GM21447 (cell line): ENCODE results near the gene CHSY1.
A peak's percentile ranks its signal among the peaks of the same experiment; 100 is the strongest.
"Not testable (repeated sequence)": the region's sequence is repeated elsewhere in the genome, so short reads cannot be mapped to it uniquely, and the experiment has no call there.

Source experiments
- ATAC-seq: cut with Tn5 transposase; IDR thresholded peaks from one replicate; pipeline ENCODE4 v1.9.1; 2021; ENCODE audit not compliant: unreplicated experiment

Gene CHSY1

DNA sequence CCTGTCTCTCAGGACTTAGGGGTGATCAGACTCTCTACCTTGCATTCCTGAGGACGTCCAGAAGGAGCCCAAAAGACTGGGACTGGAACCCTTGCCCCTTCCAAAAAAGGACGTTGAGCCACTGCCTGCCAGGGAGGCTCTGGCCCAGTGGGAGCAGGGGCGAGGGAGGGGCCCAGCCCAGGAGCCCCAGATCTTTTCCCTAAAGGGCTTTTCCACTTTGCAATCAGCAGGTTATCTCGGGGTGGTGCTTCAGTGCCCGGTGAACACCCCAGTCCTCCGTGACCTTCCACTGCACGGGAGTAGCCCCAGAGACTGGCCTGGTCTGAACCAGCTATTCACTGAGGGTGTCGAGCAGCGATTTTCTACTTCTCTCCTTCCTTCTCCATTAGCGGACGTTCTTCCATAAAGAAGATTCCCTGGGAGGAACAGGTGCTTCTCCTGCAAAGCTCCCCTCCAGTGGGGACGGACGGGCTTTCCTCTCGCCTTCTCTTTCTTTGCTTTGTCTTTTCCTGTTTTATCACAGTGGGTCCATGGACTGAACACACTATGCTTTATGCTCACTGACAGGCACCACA is 113.7 kb downstream of the CHSY1 start:
- no peak for ATAC-seq

DNA sequence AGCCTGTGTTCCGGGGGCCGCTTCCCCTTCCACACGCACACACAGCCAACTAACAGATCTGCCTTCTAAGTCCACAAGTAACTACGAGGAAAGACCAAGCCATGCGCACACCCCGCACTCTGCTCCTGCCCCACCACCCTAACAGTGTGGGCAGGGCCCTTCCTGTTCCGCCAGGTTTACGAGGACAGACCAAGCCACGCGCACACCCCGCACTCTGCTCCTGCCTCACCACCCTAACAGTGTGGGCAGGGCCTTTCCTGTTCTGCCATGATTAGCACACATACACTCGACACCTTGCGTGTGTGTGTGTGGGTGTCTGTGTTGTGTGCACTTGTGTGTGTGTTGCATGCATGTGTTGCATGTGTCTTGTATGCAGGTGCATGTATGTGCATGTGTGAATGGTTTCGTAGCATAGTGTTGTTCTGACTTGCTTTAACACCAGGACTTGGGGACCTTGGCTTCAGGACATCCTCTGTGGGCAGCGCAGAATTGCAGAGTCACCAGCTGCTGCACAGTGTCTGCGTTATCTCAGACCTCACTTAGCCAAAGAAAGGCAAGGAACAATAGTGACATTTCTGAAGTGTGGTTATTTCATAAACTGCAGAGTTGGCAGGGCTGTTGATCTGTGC is 114.4 kb downstream of the CHSY1 start:
- ATAC-seq: no peak

DNA sequence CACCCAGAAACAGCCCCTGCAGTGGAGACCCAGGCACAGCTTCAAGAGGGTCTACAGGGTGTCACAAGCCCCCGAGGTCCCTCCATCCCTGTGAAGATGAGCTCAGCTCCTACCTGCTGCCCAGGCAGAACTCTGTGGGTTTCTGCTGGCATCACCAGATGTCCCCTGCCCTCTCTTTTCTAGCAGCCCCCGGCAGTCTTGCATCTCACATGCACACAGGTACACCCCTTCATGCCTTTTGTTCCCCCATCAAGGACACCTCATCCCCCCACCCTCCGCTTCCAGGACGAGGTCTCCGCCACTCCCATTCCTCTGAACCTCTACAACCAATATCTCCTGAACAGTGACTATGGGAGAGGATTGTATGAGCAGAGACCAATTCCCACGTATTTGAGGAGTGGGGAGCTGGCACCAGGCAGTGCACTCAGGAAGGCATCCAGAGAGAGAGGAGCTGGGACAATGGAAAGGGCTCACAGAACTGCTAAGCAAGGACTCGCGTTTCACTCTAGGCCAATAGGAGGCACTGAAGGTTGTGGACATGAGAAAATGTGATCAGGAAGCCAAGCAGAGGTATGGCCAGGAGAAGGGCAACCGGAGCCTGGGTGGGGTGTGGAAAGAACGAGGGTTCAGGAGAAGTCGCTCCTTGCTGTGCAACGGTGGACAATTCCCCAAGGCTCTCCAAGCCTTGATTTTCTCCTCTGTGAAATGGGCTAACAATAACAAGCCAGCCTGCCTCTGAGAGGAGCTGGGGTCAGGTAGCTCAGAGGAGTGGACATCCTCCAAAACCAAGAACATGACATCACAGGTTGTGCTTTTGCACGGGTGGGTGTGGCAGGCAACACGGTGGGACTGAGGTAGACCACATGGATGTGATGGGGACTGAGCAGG is 115.2 kb downstream of the CHSY1 start:
- no peak for ATAC-seq

DNA sequence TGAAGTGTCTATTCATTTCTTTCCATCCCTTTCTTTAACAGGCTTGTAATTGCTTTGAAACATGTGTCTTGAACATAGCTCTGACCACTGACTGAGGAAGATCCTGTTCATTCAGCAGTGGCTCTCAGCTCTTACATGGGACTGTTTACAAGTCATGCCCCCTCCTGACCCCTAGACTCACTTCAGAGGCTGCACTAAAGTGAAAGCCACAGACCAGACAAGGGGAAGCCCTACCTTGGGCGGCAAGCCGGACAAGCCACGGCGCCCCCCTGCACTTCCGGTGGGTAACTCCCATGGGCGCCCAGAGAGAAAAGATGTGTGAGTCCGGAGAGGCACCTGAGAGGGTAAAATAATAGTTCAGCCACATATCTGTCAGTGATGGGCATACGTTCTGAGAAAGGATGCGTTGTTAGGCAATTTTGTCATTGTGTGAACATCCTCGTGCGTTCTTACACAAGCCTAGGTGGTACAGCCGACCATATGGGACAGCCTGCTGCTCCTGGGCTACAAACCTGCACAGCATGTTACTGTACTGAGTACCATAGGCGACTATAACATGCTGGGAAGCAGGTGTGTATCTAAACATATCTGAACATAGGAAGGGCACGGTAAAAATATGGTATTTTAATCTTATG is 116.2 kb downstream of the CHSY1 start:
- peak; percentile 69 for ATAC-seq

DNA sequence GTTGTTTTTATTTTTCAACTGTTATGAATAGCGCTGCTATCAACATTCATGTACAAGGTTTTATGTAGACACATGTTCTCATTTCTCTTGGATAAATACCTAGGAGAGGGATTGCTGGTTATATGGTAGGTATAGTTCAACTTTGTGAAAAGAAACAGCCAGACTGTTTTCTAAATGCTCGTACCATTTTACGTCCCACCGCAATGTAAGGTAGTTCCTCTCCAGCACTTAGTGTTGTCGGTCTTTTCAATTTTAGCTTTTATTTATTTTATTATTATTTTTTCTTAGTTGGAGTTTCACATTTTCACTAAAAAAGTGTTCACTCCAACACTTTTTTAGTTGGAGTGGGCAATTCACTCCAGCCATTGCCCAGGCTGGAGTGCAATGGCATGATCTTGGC is 117.1 kb downstream of the CHSY1 start:
- no peak for ATAC-seq

DNA sequence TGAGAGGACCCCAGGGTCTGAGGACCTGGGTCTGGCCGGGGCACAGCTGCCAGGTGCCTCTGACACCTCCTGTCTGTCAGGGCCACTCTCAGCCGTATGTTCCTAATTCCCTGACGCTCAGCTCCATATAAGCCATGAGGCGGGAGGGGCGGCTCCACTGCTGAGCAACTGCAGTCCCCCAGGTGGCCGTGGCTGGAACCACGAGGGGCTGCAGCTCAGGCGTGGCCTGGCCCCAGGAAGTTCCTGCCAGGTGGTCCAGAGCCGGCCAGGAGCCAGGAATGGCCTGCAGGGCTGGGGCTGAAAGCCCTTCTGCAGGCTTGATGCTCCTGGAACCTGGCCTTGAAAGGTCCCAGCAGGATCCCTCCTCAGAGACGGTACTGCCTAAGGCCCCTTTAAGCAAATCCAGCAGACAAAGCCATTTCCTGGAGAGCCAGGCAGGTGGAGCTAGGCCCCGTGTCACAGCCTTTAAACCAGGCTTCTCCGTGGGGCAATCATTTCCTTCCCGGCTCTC is 118.0 kb downstream of the CHSY1 start:
- no peak for ATAC-seq

DNA sequence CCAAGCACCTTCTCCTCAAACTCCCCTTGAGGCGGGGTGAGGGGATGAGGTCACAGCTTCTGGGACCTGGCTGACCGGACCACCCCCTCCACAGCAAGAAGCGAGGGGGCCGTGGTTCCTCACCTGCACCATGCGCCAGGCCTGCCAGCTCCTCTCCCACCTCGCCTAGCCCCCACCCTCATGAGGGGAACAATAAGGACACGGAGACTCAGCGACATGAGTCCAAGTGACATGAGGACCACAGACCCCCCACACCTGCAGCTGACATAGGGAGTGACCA is 118.7 kb downstream of the CHSY1 start:
- ATAC-seq: no peak

DNA sequence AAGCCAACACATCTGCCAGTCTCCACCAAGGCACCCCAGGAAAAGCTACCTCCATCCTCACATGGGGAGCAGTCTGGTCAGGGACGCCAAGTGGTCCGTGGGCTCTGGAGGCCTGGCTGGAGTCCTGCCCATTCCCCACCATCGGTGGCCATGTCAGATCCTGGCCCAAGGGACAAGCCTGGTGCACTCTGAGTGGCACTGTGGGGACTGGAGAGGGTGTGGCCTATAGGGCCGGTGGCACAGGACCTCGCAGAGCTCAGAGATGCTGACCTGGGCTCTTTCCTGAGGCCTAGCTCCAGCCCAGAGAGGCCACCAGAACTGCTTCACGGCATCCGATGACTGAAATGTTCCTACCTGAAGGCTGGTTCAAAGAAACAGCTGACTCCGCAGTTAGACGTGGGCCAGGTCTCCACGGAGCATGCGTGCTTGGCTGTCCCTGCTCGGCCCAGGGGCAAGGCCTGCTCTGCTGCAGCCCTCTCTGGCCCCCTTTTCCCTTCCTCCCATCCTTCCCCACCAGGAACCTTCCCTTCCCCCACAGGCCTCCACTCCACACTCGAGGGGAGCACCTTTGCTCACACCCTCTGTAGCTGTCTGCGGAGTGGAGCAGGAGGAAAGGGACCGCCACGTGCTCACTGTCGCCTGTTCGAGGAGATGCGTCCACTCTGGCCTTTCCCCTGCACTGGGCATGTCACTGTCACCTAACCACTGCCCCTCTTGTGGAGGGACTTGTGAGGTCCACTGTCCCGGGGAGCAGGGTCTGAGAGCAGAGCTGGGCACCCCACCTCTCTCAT is 119.3 kb downstream of the CHSY1 start:
- ATAC-seq: no peak

DNA sequence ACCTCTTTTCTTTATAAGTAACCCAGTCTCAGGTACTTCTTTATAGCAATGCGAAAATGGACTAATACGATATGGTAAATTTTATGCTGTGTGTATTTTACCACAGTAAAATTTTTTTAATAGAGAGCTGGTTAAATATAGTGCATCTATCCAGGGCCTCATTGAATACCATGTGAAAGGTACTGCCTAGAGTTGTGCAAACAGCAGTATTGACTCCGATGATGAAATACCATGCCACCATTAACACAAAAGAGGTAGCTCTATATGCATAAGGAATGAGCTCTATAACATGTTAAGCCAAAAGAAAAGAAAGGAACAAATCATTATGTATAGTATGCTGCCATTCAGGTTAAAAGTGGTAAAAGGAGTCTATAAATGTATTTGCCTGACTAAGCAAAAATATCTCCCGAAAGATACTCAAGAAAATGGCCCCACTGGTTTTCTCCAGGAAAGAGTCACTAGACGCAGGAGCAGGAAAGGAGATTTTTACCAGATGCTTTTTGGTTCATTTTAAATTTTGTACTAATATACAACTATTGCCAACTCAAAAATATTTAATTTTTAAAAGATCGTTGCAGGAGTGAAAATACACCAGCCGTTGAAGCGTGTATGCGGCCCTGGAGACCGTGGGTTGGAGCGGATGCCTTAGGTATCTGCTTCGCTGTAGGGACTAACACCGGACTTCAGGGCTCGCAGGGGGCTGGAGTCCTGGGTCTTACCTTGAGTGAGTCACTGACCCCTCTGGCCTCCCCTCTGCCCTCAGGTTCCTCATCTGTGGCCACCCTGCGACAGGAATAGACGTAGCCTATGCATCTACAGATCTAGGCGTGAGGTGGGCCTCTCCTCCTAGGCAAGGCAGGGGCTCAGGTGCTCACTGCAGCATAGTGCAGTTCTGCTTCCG is 120.1 kb downstream of the CHSY1 start:
- no peak for ATAC-seq

DNA sequence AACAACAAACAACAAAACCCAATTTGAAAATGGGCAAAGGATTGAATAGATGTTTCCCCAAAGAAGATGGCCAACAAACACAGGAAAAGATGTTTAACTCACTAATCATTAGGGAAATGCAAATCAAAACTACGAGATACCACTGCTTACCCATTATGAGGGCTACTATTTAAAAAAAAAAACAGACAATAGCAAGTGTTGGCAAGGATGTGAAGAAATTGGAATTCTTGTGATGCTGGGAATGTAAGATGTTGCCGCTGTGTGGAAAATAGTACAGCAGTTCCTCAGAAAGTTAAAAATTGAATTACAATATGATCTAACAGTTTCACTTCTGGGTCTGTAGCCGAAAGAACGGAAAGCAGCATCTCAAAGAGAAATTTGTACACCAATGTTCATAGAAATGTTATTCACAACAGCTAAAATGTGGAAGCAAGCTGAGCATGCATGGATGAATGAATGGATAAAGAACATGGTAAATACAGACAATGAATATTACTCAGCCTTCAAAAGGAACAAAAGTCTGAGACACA is 121.9 kb downstream of the CHSY1 start:
- no peak for ATAC-seq

DNA sequence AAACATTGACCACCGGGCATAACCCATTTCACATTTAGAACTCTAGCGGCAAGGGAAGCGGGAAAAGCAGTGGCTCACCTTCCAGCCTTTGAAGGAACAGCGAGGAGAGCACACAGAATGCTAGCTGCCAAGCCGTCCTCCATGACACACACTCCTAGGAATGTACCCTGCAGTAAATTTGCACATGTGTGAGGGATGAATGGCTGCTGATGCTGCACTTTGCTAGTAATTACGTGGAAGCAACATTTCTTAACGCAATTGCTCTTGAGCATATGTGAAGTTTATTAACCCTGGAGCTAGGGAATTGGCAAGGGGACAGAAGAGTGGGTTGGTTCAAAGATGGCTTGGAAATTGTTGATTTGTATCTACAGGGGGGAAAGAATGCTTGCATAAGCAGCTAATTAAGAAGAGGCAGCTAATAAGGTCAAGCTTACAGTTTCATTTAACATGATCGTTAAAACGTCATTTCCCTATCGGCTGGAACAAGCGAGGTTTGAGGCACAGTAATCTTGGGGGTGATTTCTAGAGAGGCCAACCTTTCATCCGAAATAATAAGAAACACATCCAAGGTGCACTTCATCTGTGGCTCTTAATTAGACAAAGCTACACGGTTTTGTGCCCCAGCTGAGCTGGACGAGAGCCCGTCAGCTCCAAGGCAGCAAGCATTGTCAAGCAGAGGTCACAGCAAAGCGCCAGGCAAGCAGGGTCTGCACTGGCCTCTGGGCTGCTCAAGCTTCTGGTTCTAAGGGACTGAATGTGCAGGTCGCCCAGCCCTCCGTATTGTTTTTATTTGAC is 123.4 kb downstream of the CHSY1 start:
- ATAC-seq: no peak

DNA sequence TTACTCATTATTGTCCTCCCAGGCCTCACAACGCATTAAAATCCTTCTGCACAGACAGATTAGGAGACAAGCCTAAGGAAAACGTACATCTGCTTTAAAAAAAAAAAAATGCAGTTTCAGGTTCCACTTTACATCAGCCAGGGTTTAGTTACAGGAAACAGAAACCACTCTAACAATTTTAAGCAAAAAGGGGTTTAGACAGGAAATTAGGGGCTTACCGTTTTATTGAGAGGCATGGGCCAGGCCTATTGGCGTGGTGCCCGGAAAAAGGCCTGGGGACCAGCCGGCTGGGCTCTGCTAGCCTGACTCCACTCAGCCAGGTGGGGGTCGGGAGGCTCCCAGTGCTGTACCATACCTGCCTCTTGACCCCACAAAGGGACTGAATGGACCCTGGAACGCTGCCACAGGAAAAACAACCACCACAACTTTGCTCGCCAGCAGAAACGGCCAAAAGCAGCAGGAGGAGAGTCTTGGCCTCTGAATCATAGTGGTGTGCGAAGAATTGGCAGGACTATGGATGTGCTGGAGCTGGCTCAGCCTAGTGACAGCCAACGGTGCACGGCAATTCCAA is 124.3 kb downstream of the CHSY1 start:
- peak; percentile 73 for ATAC-seq

DNA sequence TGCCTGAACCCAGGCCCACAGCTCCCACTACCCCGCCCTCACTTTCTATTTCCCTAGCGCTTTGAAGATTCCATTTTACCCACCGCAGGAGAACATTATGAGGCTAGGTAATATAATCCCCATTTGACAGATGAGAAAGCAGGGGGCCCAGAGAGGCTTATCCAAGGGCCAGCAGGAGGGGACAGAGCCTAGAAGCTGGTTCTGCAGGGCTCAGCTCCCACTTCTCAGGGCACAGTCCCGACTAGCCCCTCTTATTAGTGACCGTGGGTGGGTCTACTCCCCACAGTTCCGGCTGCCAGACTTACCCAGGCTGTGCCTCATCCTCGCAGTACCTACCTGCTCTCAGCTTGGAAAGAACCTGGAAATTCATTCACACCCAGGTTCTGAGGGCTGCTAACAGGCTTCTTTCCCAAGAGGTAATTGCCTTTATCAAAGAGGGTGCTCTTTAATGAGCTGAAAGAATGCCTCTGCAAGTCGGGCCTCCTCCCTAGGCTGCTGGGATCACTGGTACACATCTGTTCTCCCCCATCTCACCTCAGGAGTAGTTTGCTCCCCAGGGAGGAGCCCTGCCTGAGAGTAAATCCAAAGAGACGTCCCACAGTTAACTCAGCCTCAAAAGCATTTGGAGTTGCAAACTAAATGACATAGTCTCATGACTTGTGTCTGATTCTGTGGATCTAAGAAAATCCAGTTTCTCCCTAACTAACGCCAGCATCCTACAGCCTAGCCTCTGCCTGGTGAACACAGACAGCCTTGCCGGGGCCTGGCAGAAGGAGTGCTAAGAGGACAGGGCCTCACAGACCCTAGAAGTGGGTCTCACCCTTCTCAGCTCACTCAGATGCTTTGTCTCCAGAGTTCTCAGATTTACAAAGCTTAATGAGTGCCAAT is 125.0 kb downstream of the CHSY1 start:
- ATAC-seq: peak; percentile 33

DNA sequence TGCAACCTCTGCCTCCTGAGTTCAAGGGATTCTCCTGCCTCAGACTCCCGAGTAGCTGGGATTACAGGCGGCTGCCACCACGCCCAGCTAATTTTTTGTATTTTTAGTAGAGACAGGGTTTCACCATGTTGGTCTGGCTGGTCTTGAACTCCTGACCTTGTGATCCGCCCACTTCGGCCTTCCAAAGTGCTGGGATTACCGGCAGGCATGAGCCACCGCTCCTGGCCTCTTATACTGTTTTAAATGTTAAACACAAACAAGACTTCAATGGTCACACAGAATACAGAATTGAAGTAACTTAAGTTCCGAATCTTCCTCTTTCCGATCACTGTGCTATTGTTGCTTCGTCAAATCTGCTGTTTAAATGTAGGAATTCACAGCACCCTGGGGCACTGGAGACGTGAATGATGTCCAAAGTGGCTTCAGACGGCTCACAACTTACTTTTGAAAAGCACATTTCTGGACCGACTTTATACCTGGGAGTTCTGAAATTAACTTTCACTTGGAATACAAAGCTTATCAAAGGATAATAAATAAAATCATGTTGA is 125.9 kb downstream of the CHSY1 start:
- not testable (repeated sequence) for ATAC-seq
